Stomach (tissue), 9 donors: ENCODE data around the gene ULK3. TPM values are rescaled to one million over a fixed set of nuclear protein-coding genes. Genes with fewer than 3 reads are reported as not detected.

Source experiments
- DNase-seq, 2 donors: peaks; one replicate each; pipeline versions ENCODE4 v3.0.0 to v3.0.0-alpha.2; 2013 to 2019
- H3K27ac ChIP-seq, 5 donors: fragments of 200-600 bp in 4 of 5; sonication (generic) in 4 of 5; one replicate each; pipeline ENCODE4 v1.5.1; 2013 to 2019; ENCODE audit warnings: mild to moderate bottlenecking in 1 of 5, moderate library complexity in 1 of 5
- H3K27me3 ChIP-seq, 3 donors: fragments of 200-600 bp; sonication (generic); one replicate each; pipeline ENCODE4 v1.5.1; 2017 to 2019; ENCODE audit warnings: mixed run types in 1 of 3
- H3K36me3 ChIP-seq, 4 donors: fragments of 200-600 bp; sonication (generic); 1 replicate in 3 of 4; 2 replicates in 1 of 4; pipeline ENCODE4 v1.5.1; 2016 to 2019
- H3K4me1 ChIP-seq, 4 donors: fragments of 200-600 bp; sonication (generic); one replicate each; pipeline ENCODE4 v1.5.1; 2016 to 2019
- H3K4me3 ChIP-seq, 4 donors: fragments of 200-600 bp; sonication (generic) in 3 of 4; one replicate each; pipeline ENCODE4 v1.5.1; 2016 to 2019; ENCODE audit warnings: mild to moderate bottlenecking in 1 of 4
- H3K9me3 ChIP-seq, 4 donors: fragments of 200-600 bp; sonication (generic); one replicate each; pipeline ENCODE4 v1.5.1; 2016 to 2019
- EP300 ChIP-seq: sonication (generic); formaldehyde crosslinking; IDR thresholded peaks from one replicate; pipeline ENCODE4 v1.6.1; 2017; ENCODE audit warnings: antibody characterized with exemption
- POLR2A ChIP-seq, 4 donors: fragments of 450-650 bp; IDR thresholded peaks; one replicate each; pipeline ENCODE4 v1.6.1; 2016; ENCODE audit warnings: antibody characterized with exemption in 4 of 4, control low read depth in 2 of 4, mild to moderate bottlenecking in 1 of 4, moderate library complexity in 1 of 4
- POLR2AphosphoS5 ChIP-seq, 3 donors: sonication (generic); formaldehyde crosslinking; IDR thresholded peaks; one replicate each; pipeline ENCODE4 v1.6.1; 2016; ENCODE audit warnings: antibody characterized with exemption in 3 of 3
- WGBS, 5 donors: extraction: QIAGEN DNeasy Blood & Tissue Kit in 3 of 5; methylation state at CpG; one replicate each; pipeline versions ENCODE4 v1.1.5 to v1.1.7; 2013 to 2018; 5-methylcytosine and 5-hydroxymethylcytosine counted together
- intact Hi-C: fragments of 100-400 bp; cut with DNase I; formaldehyde crosslinking; loops from one replicate; pipeline ENCODE4 v1.15.1; 2023; ENCODE audit warnings: low total_unique reads
- polyA plus RNA-seq, 3 donors: library from polyadenylated mRNA; stranded (reverse); fragments of 200-250 nt; gene quantifications; one replicate each; pipeline ENCODE4 v1.2.3, GENCODE V29; 2013
- total RNA-seq, 5 donors: library from RNA; depleted of rRNA; stranded (reverse); fragments of >200 nt; gene quantifications; one replicate each; pipeline versions ENCODE4 v1.1.0 to v1.2.3, GENCODE V29; 2014 to 2016
- TF ChIP-seq, protein P1 (sequence below), 7 experiments: fragments of 450-650 bp in 4 of 7; fragments of 200-600 bp in 3 of 7; sonication (generic) in 3 of 7; IDR thresholded peaks; one replicate each; pipeline ENCODE4 v1.5.1; 2016 to 2019; ENCODE audit warnings: antibody characterized with exemption in 7 of 7, control low read depth in 2 of 7, mild to moderate bottlenecking in 1 of 7
- donor health status: healthy with polysubstance abuse.
- donor health status: Bipolar disorder and iron deficiency.
- donor health status: healthy.

The ULK3 gene
- total and polyA plus RNA-seq, 8 donors: 19.4 to 251 (median 46.2) TPM

DNA sequence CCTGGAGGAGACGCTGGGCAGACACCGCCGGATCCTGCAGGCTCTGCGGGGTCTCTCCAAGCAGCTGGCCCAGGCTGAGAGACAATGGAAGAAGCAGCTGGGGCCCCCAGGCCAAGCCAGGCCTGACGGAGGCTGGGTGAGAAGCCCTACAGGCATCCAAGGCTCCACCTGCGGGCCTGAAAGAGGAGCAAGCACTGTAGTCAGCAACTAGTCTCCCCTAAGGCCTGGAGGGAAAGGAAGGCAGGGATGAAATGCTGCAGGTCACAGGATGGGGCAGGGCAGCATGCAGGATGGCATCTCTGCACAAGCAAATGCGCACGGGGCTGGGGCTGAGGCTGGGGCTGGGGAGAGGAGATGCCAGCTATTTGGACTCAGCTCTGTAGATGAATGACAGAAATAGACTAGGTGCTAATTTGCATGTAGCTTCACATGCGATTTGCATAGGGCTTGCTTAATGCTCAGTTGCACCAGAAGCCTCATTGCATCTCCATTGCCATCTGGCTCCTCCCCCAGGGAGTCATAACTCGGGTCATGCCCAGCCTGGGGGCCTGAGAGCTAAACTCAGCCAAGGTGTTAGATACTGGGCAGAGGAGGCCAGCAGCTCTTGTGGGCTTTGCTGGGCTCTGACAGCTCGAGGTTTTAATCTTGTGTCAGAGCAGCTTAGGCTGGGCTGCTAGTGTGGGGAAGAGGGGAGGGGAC, 21.7 kb downstream of the ULK3 start:
- 49 to 65% (median 57%) methylated on average over 6 to 11 of the region's 11 CpGs for WGBS, 5 donors
- TF ChIP-seq, protein P1, sequence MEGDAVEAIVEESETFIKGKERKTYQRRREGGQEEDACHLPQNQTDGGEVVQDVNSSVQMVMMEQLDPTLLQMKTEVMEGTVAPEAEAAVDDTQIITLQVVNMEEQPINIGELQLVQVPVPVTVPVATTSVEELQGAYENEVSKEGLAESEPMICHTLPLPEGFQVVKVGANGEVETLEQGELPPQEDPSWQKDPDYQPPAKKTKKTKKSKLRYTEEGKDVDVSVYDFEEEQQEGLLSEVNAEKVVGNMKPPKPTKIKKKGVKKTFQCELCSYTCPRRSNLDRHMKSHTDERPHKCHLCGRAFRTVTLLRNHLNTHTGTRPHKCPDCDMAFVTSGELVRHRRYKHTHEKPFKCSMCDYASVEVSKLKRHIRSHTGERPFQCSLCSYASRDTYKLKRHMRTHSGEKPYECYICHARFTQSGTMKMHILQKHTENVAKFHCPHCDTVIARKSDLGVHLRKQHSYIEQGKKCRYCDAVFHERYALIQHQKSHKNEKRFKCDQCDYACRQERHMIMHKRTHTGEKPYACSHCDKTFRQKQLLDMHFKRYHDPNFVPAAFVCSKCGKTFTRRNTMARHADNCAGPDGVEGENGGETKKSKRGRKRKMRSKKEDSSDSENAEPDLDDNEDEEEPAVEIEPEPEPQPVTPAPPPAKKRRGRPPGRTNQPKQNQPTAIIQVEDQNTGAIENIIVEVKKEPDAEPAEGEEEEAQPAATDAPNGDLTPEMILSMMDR (IDR thresholded peaks at IDR 0.05): no peak
- Histone ChIP-seq H3K27ac (no peak overlapping the region), H3K4me1 (peaks cover under 1 to 20% (median 11%) of the 10 kb centered on the region in 4 donors), H3K4me3 (no peak overlapping the region), H3K9me3 (no peaks in the 10 kb centered on the region), H3K36me3 (no peaks in the 10 kb centered on the region), H3K27me3 (peaks cover 0 to 15% (median 4%) of the 10 kb centered on the region in 3 donors)
- no peak for DNase-seq
- intact Hi-C loops: no loop called here

DNA sequence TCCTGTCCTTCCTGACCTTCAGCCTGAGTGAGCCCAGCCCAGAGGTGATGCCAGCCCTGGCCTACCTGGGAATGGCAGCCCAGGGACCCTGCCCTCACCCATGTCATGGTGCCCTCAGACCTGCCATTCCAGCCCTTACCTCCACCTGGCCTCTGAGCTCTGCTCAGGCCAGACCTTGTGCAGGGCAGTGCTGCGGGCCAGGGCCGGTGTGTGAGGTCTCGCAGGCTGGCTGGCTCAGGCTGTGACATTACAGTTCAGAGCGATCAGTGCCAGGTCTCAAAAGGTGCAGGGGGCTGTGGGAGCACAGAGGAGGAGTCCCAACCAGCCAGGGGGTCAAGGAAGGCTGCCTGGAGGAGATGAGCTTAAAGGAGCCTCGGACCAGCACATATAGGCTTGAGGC, 22.9 kb downstream of the ULK3 start:
- intact Hi-C loops: no loop called here

DNA sequence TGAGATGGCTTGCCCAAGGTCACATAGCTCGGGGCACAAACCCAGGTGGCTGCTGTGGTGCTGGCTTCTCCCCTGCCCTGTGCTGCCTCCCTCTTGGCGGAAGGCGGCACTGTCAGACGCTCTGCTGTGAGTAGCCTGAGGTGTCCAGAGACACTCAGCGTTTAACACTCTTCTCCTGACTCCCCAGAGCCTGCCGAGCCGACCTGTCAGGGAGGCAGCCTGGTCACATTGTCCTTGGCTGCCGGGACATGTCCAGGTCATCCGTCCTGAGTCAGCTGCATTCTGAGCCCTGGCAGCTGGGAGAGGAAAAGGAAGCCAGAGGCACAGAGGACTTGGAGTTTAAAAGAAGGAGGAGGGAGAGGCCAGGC, 25.6 kb downstream of the ULK3 start:
- Histone ChIP-seq H3K27me3 (no peaks in the 10 kb centered on the region), H3K4me3 (no peak overlapping the region), H3K9me3 (no peaks in the 10 kb centered on the region), H3K4me1 (peaks cover 0 to 43% (median 25%) of the 10 kb centered on the region in 4 donors), H3K27ac (peak overlapping the region in 2 of 5 donors; percentile 10 to 73), H3K36me3 (no peaks in the 10 kb centered on the region)
- 25 to 34% (median 31%) methylated on average over 9 of the region's 9 CpGs for WGBS, 5 donors
- no peak for TF ChIP-seq EP300
- TF ChIP-seq POLR2AphosphoS5 (IDR thresholded peaks at IDR 0.05): peak in 1 of 3 donors; percentile 33
- peak in 1 of 2 donors; percentile 43 for DNase-seq
- intact Hi-C loops: no loop called here

More for the DNA sequence above, 22.9 kb downstream of the ULK3 start:
- Histone ChIP-seq H3K36me3 (no peaks in the 10 kb centered on the region), H3K27me3 (peaks cover 0 to 3% (median 0%) of the 10 kb centered on the region in 3 donors), H3K4me1 (peaks cover 0 to 28% (median 17%) of the 10 kb centered on the region in 4 donors), H3K27ac (no peak overlapping the region), H3K9me3 (no peaks in the 10 kb centered on the region), H3K4me3 (no peak overlapping the region)
- TF ChIP-seq EP300 (no peak), POLR2AphosphoS5 (IDR thresholded peaks at IDR 0.05) (no peak), POLR2A (IDR thresholded peaks at IDR 0.05) (no peak)
- TF ChIP-seq, protein P1 (IDR thresholded peaks at IDR 0.05): no peak
- 88 to 93% (median 92%) methylated on average over 5 of the region's 5 CpGs for WGBS, 5 donors
- no peak for DNase-seq

DNA sequence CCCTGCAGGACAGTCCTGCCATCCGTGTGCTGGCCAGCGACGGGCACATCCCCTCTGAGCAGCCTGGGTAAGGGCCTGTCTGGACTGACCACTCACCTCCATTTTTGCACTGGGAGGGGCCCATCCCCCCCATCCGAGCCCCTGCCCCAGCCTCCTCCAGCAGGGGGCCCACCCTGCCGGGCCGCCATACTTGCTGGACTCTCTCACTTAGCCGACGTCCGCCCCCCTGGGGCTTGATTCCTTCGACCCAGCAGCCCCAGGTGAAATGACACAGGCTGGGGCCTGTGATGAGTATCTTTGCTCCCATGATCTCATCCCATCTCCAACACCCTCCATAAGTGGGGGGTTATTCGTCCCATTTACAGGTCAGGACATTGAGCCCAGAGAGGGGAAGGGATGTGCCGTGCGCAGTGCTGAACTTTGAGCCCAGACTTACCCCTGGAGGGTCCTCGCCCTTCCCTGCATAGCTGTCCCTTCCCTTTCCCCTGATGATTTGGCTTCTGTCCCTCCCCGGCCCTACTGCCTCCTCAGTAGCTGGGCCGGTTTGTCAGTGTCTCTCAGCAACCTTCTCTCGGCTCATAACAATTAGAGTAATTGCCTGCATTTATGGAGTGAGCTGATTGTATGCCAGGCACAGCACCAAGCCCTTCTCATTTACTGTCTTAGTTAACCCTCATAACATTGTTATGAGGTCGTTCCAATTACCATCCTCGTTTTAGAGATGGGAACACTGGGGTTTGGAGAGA, 26.2 kb downstream of the ULK3 start:
- H3K4me3 ChIP-seq: no peak overlapping the region
- no peak for DNase-seq
- WGBS, 5 donors: 56 to 66% (median 63%) methylated on average over 17 to 19 of the region's 19 CpGs
- H3K27me3 ChIP-seq: no peaks in the 10 kb centered on the region
- peaks cover 0 to 43% (median 25%) of the 10 kb centered on the region in 4 donors for H3K4me1 ChIP-seq
- H3K9me3 ChIP-seq: no peaks in the 10 kb centered on the region
- peak overlapping the region in 2 of 5 donors; percentile 41 to 73 for H3K27ac ChIP-seq
- intact Hi-C loops: no loop called here
- TF ChIP-seq POLR2AphosphoS5 (IDR thresholded peaks at IDR 0.05) (no peak), EP300 (no peak), POLR2A (IDR thresholded peaks at IDR 0.05) (no peak)
- TF ChIP-seq, protein P1 (IDR thresholded peaks at IDR 0.05): no peak
- no peaks in the 10 kb centered on the region for H3K36me3 ChIP-seq
